Neural cell (in vitro differentiated cells): ENCODE results near the gene RPS5. TPM values are rescaled to one million over a fixed set of nuclear protein-coding genes. Genes with fewer than 3 reads are reported as not detected.

Source experiments
- H2AFZ ChIP-seq: fragments of 200-600, 300-800 bp; sonication (generic), shearing (Covaris generic); 2 replicates; pipeline ENCODE4 v1.6.0; 2014; ENCODE audit warnings: low read depth, mild to moderate bottlenecking, antibody characterized with exemption, low read length, moderate library complexity
- H3F3A ChIP-seq: fragments of 200-600 bp; shearing (Covaris generic); 2 replicates; pipeline ENCODE4 v1.6.1; 2016; ENCODE audit warnings: mild to moderate bottlenecking, moderate library complexity, mixed read lengths, antibody characterized with exemption, low read length; ENCODE audit not compliant: insufficient read depth, poor library complexity, severe bottlenecking
- H3K27ac ChIP-seq: fragments of 200-600, 300-800 bp; sonication (generic), shearing (Covaris generic); 2 replicates; pipeline ENCODE4 v1.5.1; 2014; ENCODE audit warnings: mild to moderate bottlenecking, low read length, moderate library complexity
- H3K27me3 ChIP-seq: fragments of 300-800, 200-600 bp; sonication (generic), shearing (Covaris generic); 2 replicates; pipeline ENCODE4 v1.6.0; 2014; ENCODE audit warnings: mild to moderate bottlenecking, low read depth, low read length, moderate library complexity; ENCODE audit not compliant: insufficient read depth
- H3K36me3 ChIP-seq: fragments of 300-800, 200-600 bp; sonication (generic), shearing (Covaris generic); 2 replicates; pipeline ENCODE4 v1.5.1; 2014; ENCODE audit warnings: mild to moderate bottlenecking, antibody characterized with exemption, low read length, moderate library complexity; ENCODE audit not compliant: insufficient read depth
- H3K4me2 ChIP-seq: fragments of 300-800, 200-600 bp; sonication (generic), shearing (Covaris generic); 2 replicates; pipeline ENCODE4 v1.6.0; 2014; ENCODE audit warnings: mild to moderate bottlenecking, low read length
- H3K4me3 ChIP-seq: fragments of 300-800, 200-600 bp; sonication (generic), shearing (Covaris generic); 2 replicates; pipeline ENCODE4 v1.5.1; 2014; ENCODE audit warnings: mild to moderate bottlenecking, low read length, moderate library complexity
- H3K79me2 ChIP-seq: fragments of 200-600 bp; shearing (Covaris generic); replicated peaks from 2 replicates; pipeline ENCODE4 v1.6.0; 2014; ENCODE audit warnings: mild to moderate bottlenecking, low read length, moderate library complexity; ENCODE audit not compliant: insufficient read depth
- H3K9ac ChIP-seq: fragments of 300-800, 200-600 bp; sonication (generic), shearing (Covaris generic); 2 replicates; pipeline ENCODE4 v1.6.1; 2016; ENCODE audit warnings: mild to moderate bottlenecking, low read length, mixed read lengths
- H3K9me2 ChIP-seq: fragments of 200-600 bp; shearing (Covaris generic); 2 replicates; pipeline ENCODE4 v1.6.1; 2016; ENCODE audit warnings: mild to moderate bottlenecking, low read length, mixed read lengths; ENCODE audit not compliant: insufficient read depth
- H3K9me3 ChIP-seq: fragments of 200-600, 300-800 bp; sonication (generic), shearing (Covaris generic); 2 replicates; pipeline ENCODE4 v1.6.1; 2016; ENCODE audit warnings: mild to moderate bottlenecking, mixed run types, low read length, moderate library complexity, mixed read lengths
- H4K20me1 ChIP-seq: fragments of 200-600 bp; shearing (Covaris generic); 2 replicates; pipeline ENCODE4 v1.6.1; 2016; ENCODE audit warnings: mild to moderate bottlenecking, mixed run types; ENCODE audit not compliant: insufficient read depth
- EP300 ChIP-seq: fragments of 450-650 bp; conservative IDR thresholded peaks from 2 replicates; pipeline ENCODE4 v1.6.1; 2014; ENCODE audit warnings: antibody characterized with exemption, mild to moderate bottlenecking, moderate library complexity; ENCODE audit not compliant: poor library complexity, severe bottlenecking
- EZH2 ChIP-seq: fragments of 200-600, 300-800 bp; shearing (Covaris generic), sonication (generic); IDR thresholded peaks from 2 replicates; pipeline ENCODE4 v1.6.1; 2014; ENCODE audit warnings: antibody characterized with exemption, low read length, borderline replicate concordance, mild to moderate bottlenecking; ENCODE audit not compliant: insufficient read depth, poor library complexity, severe bottlenecking
- MXI1 ChIP-seq: fragments of 450-650 bp; conservative IDR thresholded peaks from 2 replicates; pipeline ENCODE4 v1.6.1; 2014; ENCODE audit warnings: antibody characterized with exemption, mild to moderate bottlenecking; ENCODE audit not compliant: poor library complexity, severe bottlenecking
- POLR2AphosphoS5 ChIP-seq: IDR thresholded peaks from 2 replicates; pipeline ENCODE4 v1.6.1; 2012
- RAD21 ChIP-seq: fragments of 450-650 bp; conservative IDR thresholded peaks from 2 replicates; pipeline ENCODE4 v1.6.1; 2014; ENCODE audit warnings: antibody characterized with exemption, mild to moderate bottlenecking, moderate library complexity
- SMC3 ChIP-seq: fragments of 450-650 bp; conservative IDR thresholded peaks from 2 replicates; pipeline ENCODE4 v1.6.1; 2014; ENCODE audit warnings: antibody characterized with exemption, mild to moderate bottlenecking, moderate library complexity; ENCODE audit not compliant: poor library complexity
- TAF1 ChIP-seq: IDR thresholded peaks from 2 replicates; pipeline ENCODE4 v1.6.1; 2012; ENCODE audit warnings: low read depth
- polyA plus RNA-seq: library from polyadenylated mRNA; depleted of rRNA; stranded (reverse); fragments of >200 nt; gene quantifications from 2 replicates; pipeline ENCODE4 v1.2.3, GENCODE V29; 2014
- TF ChIP-seq, protein P1 (sequence below): IDR thresholded peaks from 2 replicates; pipeline ENCODE4 v1.6.1; 2012; ENCODE audit warnings: borderline replicate concordance
- TF ChIP-seq, protein P2 (sequence below): fragments of 450-650 bp; IDR thresholded peaks from 2 replicates; pipeline ENCODE4 v1.5.1; 2014; ENCODE audit warnings: antibody characterized with exemption, mild to moderate bottlenecking, moderate library complexity; ENCODE audit not compliant: poor library complexity, severe bottlenecking

The RPS5 gene
- polyA plus RNA-seq, 1 donor from 2014 or later = 1,514 TPM

DNA sequence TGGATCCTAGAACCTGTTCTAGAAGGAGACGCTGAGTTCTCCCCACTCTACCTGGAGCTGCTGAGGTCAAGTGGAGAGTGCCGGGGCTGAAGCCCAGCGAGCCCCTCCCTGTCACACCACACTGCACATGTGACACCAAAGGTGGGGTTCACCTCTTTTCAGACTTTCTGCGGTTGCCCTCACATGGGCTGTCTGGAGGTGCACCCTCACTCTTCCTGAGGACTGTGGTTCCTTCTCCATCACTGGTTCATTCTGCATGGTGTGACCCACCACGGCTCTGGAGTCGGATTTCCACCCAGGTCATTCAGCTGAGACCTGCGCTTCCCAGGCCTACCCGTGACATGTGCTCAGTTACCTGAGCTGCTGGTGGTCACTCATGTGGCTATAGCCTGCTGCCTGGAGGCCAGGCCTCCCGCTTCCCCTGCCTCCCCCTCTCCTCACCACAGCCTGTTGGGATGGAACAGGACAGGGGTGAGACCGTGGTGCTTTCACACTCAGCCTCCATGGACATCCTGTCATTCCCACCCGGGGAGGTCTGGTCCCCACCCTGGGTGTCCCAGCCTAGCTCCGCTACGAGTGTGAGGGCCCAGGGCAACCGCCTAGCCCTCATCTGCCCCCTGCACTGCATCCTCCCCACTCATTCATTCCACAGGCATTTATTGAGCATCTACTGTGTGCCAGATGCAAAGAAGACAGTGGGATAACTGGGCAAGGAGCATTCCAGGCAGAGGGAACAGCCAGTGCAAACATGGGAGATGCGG, 33.2 kb upstream of the RPS5 start:
- TF ChIP-seq POLR2AphosphoS5 = no peak
- TF ChIP-seq MXI1 = no peak
- TF ChIP-seq EZH2 = no peak
- no peak for TF ChIP-seq SMC3
- Histone ChIP-seq H3K27me3 (no peaks in the 10 kb centered on the region), H3K27ac (no peak overlapping the region), H3K36me3 (no peaks in the 10 kb centered on the region), H4K20me1 (no peaks in the 10 kb centered on the region), H2AFZ (no peak overlapping the region), H3K9ac (no peak overlapping the region), H3K9me3 (no peaks in the 10 kb centered on the region), H3K4me3 (no peak overlapping the region), H3K9me2 (no peaks in the 10 kb centered on the region), H3F3A (no peaks in the 10 kb centered on the region), H3K4me2 (no peak overlapping the region), H3K79me2 (no peaks in the 10 kb centered on the region)

DNA sequence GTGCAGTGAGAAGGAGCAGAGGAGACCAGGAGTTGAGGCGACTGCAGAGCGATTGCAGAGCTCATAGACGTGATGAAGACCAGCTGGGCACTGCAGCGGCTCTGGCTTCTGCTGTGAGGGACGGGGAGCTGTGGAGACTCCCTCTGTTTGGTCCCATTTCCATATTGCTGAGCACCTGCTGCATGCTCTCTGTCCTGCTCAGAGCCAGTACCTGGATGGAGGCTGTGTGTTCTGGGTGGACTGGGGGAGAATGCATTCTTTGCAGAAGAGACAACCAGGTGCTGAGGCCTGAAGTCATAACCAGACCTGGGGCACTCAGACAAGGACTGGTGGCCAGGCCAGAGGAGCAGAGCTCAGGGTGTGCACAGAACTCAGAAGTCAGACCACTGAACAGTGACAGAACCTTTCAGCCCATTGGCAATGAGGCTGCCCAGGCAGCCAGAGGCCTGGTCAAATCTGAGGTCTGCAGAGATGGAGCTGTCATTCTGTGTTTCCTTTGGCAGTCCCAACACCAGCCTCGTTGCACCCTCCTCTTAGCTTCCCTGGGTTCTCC, 32.5 kb upstream of the RPS5 start:
- no peak overlapping the region for H3K4me2 ChIP-seq
- H3K4me3 ChIP-seq = no peak overlapping the region
- H4K20me1 ChIP-seq = no peaks in the 10 kb centered on the region
- no peak overlapping the region for H2AFZ ChIP-seq
- no peaks in the 10 kb centered on the region for H3F3A ChIP-seq
- no peaks in the 10 kb centered on the region for H3K9me2 ChIP-seq
- no peaks in the 10 kb centered on the region for H3K79me2 ChIP-seq
- no peak overlapping the region for H3K27ac ChIP-seq
- no peaks in the 10 kb centered on the region for H3K36me3 ChIP-seq
- H3K9ac ChIP-seq = no peak overlapping the region
- H3K9me3 ChIP-seq = no peaks in the 10 kb centered on the region
- no peaks in the 10 kb centered on the region for H3K27me3 ChIP-seq
- TF ChIP-seq EP300 = no peak
- TF ChIP-seq, protein P1, sequence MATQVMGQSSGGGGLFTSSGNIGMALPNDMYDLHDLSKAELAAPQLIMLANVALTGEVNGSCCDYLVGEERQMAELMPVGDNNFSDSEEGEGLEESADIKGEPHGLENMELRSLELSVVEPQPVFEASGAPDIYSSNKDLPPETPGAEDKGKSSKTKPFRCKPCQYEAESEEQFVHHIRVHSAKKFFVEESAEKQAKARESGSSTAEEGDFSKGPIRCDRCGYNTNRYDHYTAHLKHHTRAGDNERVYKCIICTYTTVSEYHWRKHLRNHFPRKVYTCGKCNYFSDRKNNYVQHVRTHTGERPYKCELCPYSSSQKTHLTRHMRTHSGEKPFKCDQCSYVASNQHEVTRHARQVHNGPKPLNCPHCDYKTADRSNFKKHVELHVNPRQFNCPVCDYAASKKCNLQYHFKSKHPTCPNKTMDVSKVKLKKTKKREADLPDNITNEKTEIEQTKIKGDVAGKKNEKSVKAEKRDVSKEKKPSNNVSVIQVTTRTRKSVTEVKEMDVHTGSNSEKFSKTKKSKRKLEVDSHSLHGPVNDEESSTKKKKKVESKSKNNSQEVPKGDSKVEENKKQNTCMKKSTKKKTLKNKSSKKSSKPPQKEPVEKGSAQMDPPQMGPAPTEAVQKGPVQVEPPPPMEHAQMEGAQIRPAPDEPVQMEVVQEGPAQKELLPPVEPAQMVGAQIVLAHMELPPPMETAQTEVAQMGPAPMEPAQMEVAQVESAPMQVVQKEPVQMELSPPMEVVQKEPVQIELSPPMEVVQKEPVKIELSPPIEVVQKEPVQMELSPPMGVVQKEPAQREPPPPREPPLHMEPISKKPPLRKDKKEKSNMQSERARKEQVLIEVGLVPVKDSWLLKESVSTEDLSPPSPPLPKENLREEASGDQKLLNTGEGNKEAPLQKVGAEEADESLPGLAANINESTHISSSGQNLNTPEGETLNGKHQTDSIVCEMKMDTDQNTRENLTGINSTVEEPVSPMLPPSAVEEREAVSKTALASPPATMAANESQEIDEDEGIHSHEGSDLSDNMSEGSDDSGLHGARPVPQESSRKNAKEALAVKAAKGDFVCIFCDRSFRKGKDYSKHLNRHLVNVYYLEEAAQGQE = no peak
- TF ChIP-seq SMC3 = no peak
- no peak for TF ChIP-seq EZH2
- TF ChIP-seq TAF1 = no peak
- no peak for TF ChIP-seq POLR2AphosphoS5
- no peak for TF ChIP-seq RAD21
- TF ChIP-seq, protein P2, sequence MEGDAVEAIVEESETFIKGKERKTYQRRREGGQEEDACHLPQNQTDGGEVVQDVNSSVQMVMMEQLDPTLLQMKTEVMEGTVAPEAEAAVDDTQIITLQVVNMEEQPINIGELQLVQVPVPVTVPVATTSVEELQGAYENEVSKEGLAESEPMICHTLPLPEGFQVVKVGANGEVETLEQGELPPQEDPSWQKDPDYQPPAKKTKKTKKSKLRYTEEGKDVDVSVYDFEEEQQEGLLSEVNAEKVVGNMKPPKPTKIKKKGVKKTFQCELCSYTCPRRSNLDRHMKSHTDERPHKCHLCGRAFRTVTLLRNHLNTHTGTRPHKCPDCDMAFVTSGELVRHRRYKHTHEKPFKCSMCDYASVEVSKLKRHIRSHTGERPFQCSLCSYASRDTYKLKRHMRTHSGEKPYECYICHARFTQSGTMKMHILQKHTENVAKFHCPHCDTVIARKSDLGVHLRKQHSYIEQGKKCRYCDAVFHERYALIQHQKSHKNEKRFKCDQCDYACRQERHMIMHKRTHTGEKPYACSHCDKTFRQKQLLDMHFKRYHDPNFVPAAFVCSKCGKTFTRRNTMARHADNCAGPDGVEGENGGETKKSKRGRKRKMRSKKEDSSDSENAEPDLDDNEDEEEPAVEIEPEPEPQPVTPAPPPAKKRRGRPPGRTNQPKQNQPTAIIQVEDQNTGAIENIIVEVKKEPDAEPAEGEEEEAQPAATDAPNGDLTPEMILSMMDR = no peak
- TF ChIP-seq MXI1 = no peak
